ENCODE data around the gene GNPTAB.

Gene GNPTAB

GRCh38 chr12:101783150-101783549, 47.6 kb downstream of the GNPTAB start:
- peak; percentile 9 for DNase-seq (ENCODE audit: low read depth)
- no peak overlapping the region for H3K4me3 ChIP-seq (ENCODE audit: control insufficient read depth, low read depth, low read length)
- TF ChIP-seq CTCF (conservative IDR thresholded peaks at IDR 0.05; ENCODE audit: control insufficient read depth, insufficient read depth, low read depth, low read length), result no peak

GRCh38 chr12:101782273-101782731, 48.5 kb downstream of the GNPTAB start:
- peak; percentile 68 for DNase-seq (ENCODE audit: low read depth)
- no peak overlapping the region for H3K4me3 ChIP-seq (ENCODE audit: control insufficient read depth, low read depth, low read length)
- no peak for TF ChIP-seq CTCF (conservative IDR thresholded peaks at IDR 0.05; ENCODE audit: control insufficient read depth, insufficient read depth, low read depth, low read length)

- DNase-seq (ENCODE audit: low read depth), result no peak
- H3K4me3 ChIP-seq (ENCODE audit: control insufficient read depth, low read depth, low read length), result no peak overlapping the region
- TF ChIP-seq CTCF (conservative IDR thresholded peaks at IDR 0.05; ENCODE audit: control insufficient read depth, insufficient read depth, low read depth, low read length), result no peak
Observed at GRCh38 chr12:101781834-101782233, 48.9 kb downstream of the GNPTAB start.

GRCh38 chr12:101780599-101780998, 50.2 kb downstream of the GNPTAB start:
- no peak overlapping the region for H3K4me3 ChIP-seq (ENCODE audit: control insufficient read depth, low read depth, low read length)
- DNase-seq (ENCODE audit: low read depth), result no peak
- TF ChIP-seq CTCF (conservative IDR thresholded peaks at IDR 0.05; ENCODE audit: control insufficient read depth, insufficient read depth, low read depth, low read length), result no peak

- no peak for DNase-seq (ENCODE audit: low read depth)
- no peak for TF ChIP-seq CTCF (conservative IDR thresholded peaks at IDR 0.05; ENCODE audit: control insufficient read depth, insufficient read depth, low read depth, low read length)
- H3K4me3 ChIP-seq (ENCODE audit: control insufficient read depth, low read depth, low read length), result no peak overlapping the region
Observed at GRCh38 chr12:101779626-101780025, 51.1 kb downstream of the GNPTAB start.

- no peak for DNase-seq (ENCODE audit: low read depth)
- no peak for TF ChIP-seq CTCF (conservative IDR thresholded peaks at IDR 0.05; ENCODE audit: control insufficient read depth, insufficient read depth, low read depth, low read length)
- no peak overlapping the region for H3K4me3 ChIP-seq (ENCODE audit: control insufficient read depth, low read depth, low read length)
Observed at GRCh38 chr12:101779200-101779599, 51.6 kb downstream of the GNPTAB start.

- H3K4me3 ChIP-seq (ENCODE audit: control insufficient read depth, low read depth, low read length), result no peak overlapping the region
- TF ChIP-seq CTCF (conservative IDR thresholded peaks at IDR 0.05; ENCODE audit: control insufficient read depth, insufficient read depth, low read depth, low read length), result no peak
- DNase-seq (ENCODE audit: low read depth), result no peak
Observed at GRCh38 chr12:101777978-101778377, 52.8 kb downstream of the GNPTAB start.

Measured in fibroblast of mammary gland (primary cell).